HG02981 (cell line): ENCODE results near the gene CHM.
A peak's percentile ranks its signal among the peaks of the same experiment; 100 is the strongest.
"Not testable (repeated sequence)": the region's sequence is repeated elsewhere in the genome, so short reads cannot be mapped to it uniquely, and the experiment has no call there.

Experiments
- ATAC-seq: cut with Tn5 transposase; IDR thresholded peaks from one replicate; pipeline ENCODE4 v1.9.1; 2021; ENCODE audit warnings: mild to moderate bottlenecking, moderate library complexity; ENCODE audit not compliant: unreplicated experiment

The CHM gene

DNA sequence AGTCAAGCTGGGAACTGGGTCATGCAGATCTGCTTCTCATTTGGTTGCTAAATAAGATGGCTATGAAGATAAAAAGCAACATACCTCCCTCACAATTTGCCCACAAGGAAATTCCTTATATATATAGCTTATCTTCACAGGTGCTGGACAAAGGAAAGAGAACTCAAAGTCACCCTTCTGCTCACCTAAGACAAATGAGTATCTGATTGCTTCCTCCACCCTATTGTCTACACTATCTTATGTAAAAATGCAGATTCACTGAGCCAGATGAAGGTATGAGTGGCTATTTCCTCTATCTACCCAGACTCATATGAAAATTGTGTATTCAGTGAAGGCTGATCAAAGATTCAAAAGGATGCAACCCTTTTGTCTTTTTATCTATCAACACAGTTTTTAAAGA is 50.8 kb downstream of the CHM start:
- no peak for ATAC-seq

GRCh38 chrX:85995641-85996040 is 51.7 kb downstream of the CHM start:
- ATAC-seq: no peak

GRCh38 chrX:85994797-85995196 is 52.6 kb downstream of the CHM start:
- no peak for ATAC-seq

DNA sequence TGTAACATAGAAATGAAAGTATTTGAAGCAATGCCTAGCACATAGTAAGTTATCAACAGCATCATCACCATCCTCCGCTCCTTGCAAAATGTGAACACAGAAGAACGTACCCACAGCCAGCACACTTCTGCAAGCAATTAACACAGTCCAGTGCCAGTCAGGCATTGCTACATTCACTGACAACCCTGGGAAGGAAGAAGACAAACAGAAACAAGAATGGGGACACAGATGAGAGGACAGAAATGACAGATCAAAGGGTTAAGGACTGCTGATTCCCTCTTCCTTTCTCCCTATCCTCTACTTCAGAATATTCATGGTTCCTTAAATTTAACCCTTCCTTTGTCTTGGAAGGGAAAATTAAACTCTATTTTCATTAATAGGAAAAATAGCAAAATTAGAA is 53.1 kb downstream of the CHM start:
- no peak for ATAC-seq

- ATAC-seq: no peak
Measured at GRCh38 chrX:85993539-85994197, 53.7 kb downstream of the CHM start.

DNA sequence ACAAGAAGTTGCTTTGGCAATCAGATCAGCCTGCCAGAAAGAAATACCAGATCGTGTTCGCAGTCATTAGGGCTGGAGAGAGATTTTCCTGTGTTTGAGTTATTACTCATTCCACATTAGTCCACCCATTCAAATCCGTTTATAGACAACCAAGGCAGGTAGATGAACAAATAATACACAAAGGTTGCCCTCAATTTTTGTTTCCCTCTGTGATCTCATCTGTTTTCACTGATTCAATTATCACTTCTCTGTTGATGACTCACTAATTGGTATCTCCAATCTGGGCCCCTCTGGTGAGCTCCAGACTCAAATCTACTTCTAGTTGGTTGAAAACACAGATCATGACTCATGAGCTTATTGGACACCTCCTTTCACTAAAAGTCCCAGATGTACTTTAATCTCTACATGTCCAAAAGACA is 54.5 kb downstream of the CHM start:
- ATAC-seq: no peak

- no peak for ATAC-seq
Measured at GRCh38 chrX:85988353-85988752, 59.0 kb downstream of the CHM start.

DNA sequence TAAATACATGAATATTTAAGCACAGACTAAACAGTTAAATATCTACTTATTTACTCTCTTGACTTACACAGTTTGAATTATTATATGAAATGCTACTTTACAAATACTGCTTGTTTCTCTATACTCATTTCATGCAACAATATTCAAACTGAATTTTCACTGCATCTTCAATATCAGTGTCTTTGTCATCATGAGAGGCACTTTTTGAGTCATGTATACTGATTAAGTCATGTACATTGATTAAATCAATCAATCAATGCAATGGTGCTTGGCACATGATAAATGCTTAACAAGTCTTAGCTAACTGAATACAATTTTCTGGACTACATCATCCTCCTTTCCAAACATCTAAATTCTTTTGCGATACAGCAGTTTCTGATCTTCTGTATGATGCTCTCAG is 67.1 kb downstream of the CHM start:
- no peak for ATAC-seq

GRCh38 chrX:85977218-85977617 is 70.1 kb downstream of the CHM start:
- ATAC-seq: peak; percentile 73

DNA sequence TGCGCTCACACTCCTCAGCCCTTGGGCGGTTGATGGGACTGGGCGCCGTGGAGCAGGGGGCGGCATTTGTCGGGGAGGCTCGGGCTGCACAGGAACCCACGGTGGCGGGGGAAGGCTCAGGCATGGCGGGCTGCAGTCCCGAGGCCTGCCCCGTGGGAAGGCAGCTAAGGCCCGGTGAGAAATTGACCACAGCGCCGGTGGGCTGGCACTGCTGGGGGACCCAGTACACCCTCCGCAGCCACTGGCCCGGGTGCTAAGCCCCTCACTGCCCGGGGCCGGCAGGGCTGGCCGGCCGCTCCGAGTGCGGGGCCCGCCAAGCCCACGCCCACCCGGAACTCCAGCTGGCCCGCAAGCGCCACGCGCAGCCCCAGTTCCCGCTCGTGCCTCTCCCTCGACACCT is 75.0 kb downstream of the CHM start:
- ATAC-seq: not testable (repeated sequence)

DNA sequence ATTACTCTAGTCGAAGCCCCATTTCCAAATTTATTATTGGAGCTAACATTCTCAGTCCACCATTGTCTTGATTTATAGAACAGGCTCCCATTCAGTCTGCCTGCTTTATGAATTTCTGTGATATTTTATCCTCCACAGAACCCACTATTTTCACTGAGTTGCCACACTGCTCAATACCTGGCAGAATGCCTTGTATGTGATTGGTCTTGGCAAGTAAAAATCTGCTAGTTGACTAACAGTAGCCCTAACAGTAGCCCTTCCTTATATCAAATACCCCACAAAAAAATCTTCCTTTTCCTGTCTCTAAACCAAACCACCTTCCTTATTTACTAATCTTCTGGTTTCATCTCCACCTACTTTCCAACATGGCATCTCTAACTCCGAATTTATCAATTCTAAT is 82.6 kb downstream of the CHM start:
- ATAC-seq: no peak

DNA sequence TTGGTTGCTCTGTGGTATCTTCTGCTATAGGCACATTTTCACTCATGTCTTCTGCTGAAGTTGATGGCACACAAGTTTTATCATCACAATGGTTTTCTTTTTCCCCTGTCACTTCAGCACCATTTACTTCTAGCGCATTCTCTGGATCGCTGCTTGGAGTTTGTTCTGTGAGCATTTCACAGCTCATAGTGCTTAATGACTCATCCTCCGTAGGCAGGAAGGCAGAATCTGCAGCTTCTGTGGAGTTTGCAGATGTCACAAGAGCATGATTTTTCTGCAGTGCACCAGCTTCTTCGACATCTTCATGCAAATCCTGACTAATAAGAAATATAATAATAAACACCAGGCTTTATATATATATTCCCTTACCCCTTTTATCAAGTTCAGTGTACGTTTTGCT is 83.6 kb downstream of the CHM start:
- ATAC-seq: no peak

DNA sequence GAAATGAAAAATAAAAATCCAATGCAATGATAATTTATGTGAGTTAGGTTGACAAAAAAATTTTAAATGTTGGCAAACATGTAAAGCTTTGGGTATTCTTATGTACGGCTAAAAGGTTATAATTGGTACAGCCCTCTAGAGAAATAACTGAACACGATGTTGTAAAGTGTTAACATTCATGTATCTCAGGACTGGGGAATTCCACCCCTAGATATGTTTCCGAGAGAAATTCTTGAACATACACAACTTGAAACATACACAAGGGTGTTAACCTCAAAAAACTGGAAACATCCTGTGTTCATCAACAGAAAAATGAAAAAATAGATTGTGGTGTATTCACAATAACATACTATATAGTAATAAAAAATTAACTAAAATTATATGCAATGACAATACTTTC is 91.8 kb downstream of the CHM start:
- ATAC-seq: no peak

DNA sequence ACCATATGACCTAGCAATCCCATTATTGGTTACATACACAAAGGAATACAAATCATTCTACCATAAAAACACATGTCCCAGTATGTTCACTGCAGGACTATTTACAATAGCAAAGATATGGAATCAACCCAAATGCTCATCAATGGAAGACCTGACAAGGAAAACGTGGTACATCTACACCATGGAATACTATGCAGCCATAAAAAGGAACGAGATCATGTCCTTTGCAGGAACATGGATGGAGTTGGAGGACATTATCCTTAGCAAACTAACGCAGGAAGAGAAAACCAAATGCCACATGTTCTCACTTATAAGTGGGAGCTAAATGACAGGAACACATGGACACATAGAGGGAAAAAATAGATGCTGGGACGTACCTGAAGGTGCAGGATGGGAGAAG is 102.6 kb downstream of the CHM start:
- ATAC-seq: not testable (repeated sequence)

- no peak for ATAC-seq
Measured at GRCh38 chrX:85941275-85941674, 106.1 kb downstream of the CHM start.

- ATAC-seq: not testable (repeated sequence)
Measured at GRCh38 chrX:85939942-85940341, 107.4 kb downstream of the CHM start.

DNA sequence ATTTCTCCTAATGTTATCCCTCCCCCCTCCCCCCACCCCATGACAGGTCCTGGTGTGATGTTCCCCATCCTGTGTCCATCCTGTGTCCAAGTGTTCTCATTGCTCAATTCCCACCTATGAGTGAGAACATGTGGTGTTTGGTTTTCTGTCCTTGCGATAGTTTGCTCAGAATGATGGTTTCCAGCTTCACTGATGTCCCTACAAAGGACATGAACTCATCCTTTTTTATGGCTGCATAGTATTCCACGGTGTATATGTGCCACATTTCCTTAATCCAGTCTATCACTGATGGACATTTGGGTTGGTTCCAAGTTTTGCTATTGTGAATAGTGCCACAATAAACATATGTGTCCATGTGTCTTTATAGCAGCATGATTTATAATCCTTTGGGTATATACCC is 113.0 kb downstream of the CHM start:
- not testable (repeated sequence) for ATAC-seq

GRCh38 chrX:85930099-85930498 is 117.3 kb downstream of the CHM start:
- ATAC-seq: no peak

GRCh38 chrX:85928606-85929005 is 118.8 kb downstream of the CHM start:
- ATAC-seq: no peak

GRCh38 chrX:85927740-85928139 is 119.6 kb downstream of the CHM start:
- ATAC-seq: no peak

DNA sequence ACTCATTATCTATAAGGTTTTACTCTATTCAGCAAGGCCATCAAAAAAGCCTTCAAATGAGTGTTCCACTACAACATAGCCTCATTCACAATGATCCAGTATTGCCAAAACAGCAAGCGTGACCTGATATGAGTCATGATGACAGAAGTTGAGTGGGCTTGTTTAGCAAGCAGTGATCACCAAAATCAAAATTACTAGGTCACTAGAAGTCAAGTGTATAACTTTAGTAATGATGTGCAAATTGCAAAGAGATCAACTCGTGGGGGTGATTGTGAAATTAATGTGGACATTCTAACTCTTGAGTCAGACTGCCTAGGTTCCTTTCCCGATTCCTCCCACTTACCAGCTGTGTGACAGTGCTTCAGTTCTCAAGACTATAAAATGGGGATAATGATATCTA is 124.5 kb downstream of the CHM start:
- no peak for ATAC-seq

GRCh38 chrX:85916656-85917280 is 130.6 kb downstream of the CHM start:
- not testable (repeated sequence) for ATAC-seq

GRCh38 chrX:85914431-85914830 is 132.9 kb downstream of the CHM start:
- ATAC-seq: no peak
